GM12891 (cell line): ENCODE results near the gene CD244.

Experiments used
- POLR2A ChIP-seq: IDR thresholded peaks from 2 replicates; pipeline ENCODE4 v1.6.1; 2011; ENCODE audit warnings: low read depth, low read length, control low read depth
- POLR2AphosphoS5 ChIP-seq: IDR thresholded peaks from 2 replicates; pipeline ENCODE4 v1.6.1; 2011; ENCODE audit warnings: low read depth, low read length, control low read depth
- POU2F2 ChIP-seq: IDR thresholded peaks from 2 replicates; pipeline ENCODE4 v1.6.1; 2011; ENCODE audit warnings: low read depth, mild to moderate bottlenecking, control low read depth, low read length, moderate library complexity
- SPI1 ChIP-seq: IDR thresholded peaks from 2 replicates; pipeline ENCODE4 v1.6.1; 2011; ENCODE audit warnings: low read depth, low read length, control low read depth
- TAF1 ChIP-seq: IDR thresholded peaks from 2 replicates; pipeline ENCODE4 v1.6.1; 2011; ENCODE audit warnings: low read depth, low read length, control low read depth

GRCh38 chr1:160811147-160811546, 51.5 kb downstream of the CD244 start:
- TF ChIP-seq SPI1 (no peak), POLR2A (no peak), POLR2AphosphoS5 (no peak), TAF1 (no peak), POU2F2 (no peak)
